Right lobe of liver (tissue), 6 donors: Measurements from ENCODE around the gene TRIM71. TPM values are rescaled to one million over a fixed set of nuclear protein-coding genes. Genes with fewer than 3 reads are reported as not detected.

Experiments
- ATAC-seq, 4 donors: fragments of 200-7000 bp; cut with Tn5 transposase; one replicate each; pipeline ENCODE4 v1.9.1; 2020; ENCODE audit warnings: mild to moderate bottlenecking in 4 of 4, moderate library complexity in 4 of 4
- DNase-seq, 3 donors: peaks; one replicate each; pipeline ENCODE4 v3.0.0-alpha.2; 2020
- H3K27ac ChIP-seq, 3 donors: fragments of 200-600 bp; one replicate each; pipeline ENCODE4 v1.8.0; 2022
- H3K27me3 ChIP-seq, 2 donors: fragments of 200-600 bp; one replicate each; pipeline ENCODE4 v1.8.0; 2022
- H3K36me3 ChIP-seq, 4 donors: fragments of 200-600 bp; sonication (generic) in 1 of 4; one replicate each; pipeline versions ENCODE4 v1.5.1 to v1.8.0; 2017 to 2022; ENCODE audit warnings: control low read depth in 1 of 4
- H3K4me1 ChIP-seq, 4 donors: fragments of 200-600 bp; sonication (generic) in 1 of 4; one replicate each; pipeline versions ENCODE4 v1.5.1 to v1.8.0; 2017 to 2022; ENCODE audit warnings: control low read depth in 1 of 4
- H3K4me3 ChIP-seq, 3 donors: fragments of 200-600 bp; one replicate each; pipeline ENCODE4 v1.8.0; 2022
- H3K9me3 ChIP-seq, 4 donors: fragments of 200-600 bp; sonication (generic) in 1 of 4; one replicate each; pipeline versions ENCODE4 v1.5.1 to v1.8.0; 2017 to 2022; ENCODE audit warnings: control low read depth in 1 of 4
- CTCF ChIP-seq, 4 donors: fragments of 200-600 bp in 3 of 4; fragments of 450-650 bp in 1 of 4; IDR thresholded peaks; one replicate each; pipeline versions ENCODE4 v1.5.1 to v1.8.0; 2016 to 2022; ENCODE audit warnings: antibody characterized with exemption in 4 of 4, mild to moderate bottlenecking in 2 of 4
- POLR2A ChIP-seq: fragments of 450-650 bp; IDR thresholded peaks from one replicate; pipeline ENCODE4 v1.6.1; 2017; ENCODE audit warnings: antibody characterized with exemption, mild to moderate bottlenecking
- WGBS: methylation state at CpG from one replicate; pipeline ENCODE4 v1.1.6; 2018; ENCODE audit warnings: low coverage, low lambda C conversion rate; ENCODE audit not compliant: insufficient coverage; ENCODE audit errors: missing lambda C conversion rate; 5-methylcytosine and 5-hydroxymethylcytosine counted together
- intact Hi-C, 2 donors: fragments of 100-400 bp; cut with DNase I; formaldehyde crosslinking; loops; one replicate each; pipeline versions ENCODE4 v1.11.2 to v1.14.1; 2022
- total RNA-seq, 6 experiments: library from RNA; depleted of rRNA in 2 of 6; stranded (reverse); fragments of >200 nt in 2 of 6; fragmentation: NEBNext Ultra II Directional in 3 of 6; extraction: Animal tissue kit (Norgen Biotek cat#: 25700) in 3 of 6; gene quantifications; one replicate each; pipeline versions ENCODE4 v1.1.0 to v1.2.4, GENCODE V29; 2016 to 2023
- donor health status: DM: no; HTN: yes; CAD: no.
- donor health status: DM: no; HTN: no; CAD: no.
- donor health status: DM: no; HTN: no; CAD: no.
- donor health status: DM: no; HTN: yes; CAD: no.
- donor health status: DM: no; HTN: yes; CAD: no.

TRIM71 gene
- total RNA-seq, 6 experiments from 2014 or later, result not detected

GRCh38 chr3:32890420-32891276 is 72.9 kb downstream of the TRIM71 start:
- ATAC-seq (peak in 1 of 4 donors; percentile 21), DNase-seq (no peak)
- H3K27me3 ChIP-seq, result no peaks in the 10 kb centered on the region
- H3K4me1 ChIP-seq, result no peaks in the 10 kb centered on the region
- H3K36me3 ChIP-seq, result no peaks in the 10 kb centered on the region
- intact Hi-C loops, result no loop called here
- no peak overlapping the region for H3K4me3 ChIP-seq
- H3K27ac ChIP-seq, result no peak overlapping the region
- no peak for TF ChIP-seq POLR2A
- no peak for TF ChIP-seq CTCF (IDR thresholded peaks at IDR 0.05)
- H3K9me3 ChIP-seq, result no peaks in the 10 kb centered on the region
- 98% methylated on average over 9 of the region's 42 CpGs for whole genome bisulfite sequencing

- no peak for TF ChIP-seq POLR2A
- no peak for TF ChIP-seq CTCF (IDR thresholded peaks at IDR 0.05)
- Histone ChIP-seq H3K27ac (no peak overlapping the region), H3K9me3 (no peaks in the 10 kb centered on the region), H3K36me3 (no peaks in the 10 kb centered on the region), H3K4me3 (no peak overlapping the region), H3K27me3 (no peaks in the 10 kb centered on the region), H3K4me1 (no peaks in the 10 kb centered on the region)
- 71% methylated on average over 2 of the region's 19 CpGs for WGBS
- DNase-seq (no peak), ATAC-seq (no peak)
- intact Hi-C loops, result no loop called here
Observed at GRCh38 chr3:32891365-32891764, 73.6 kb downstream of the TRIM71 start.

- Histone ChIP-seq H3K27me3 (no peaks in the 10 kb centered on the region), H3K36me3 (no peaks in the 10 kb centered on the region), H3K4me3 (no peak overlapping the region), H3K9me3 (no peaks in the 10 kb centered on the region), H3K27ac (no peak overlapping the region), H3K4me1 (no peaks in the 10 kb centered on the region)
- intact Hi-C loops, result no loop called here
- DNase-seq, result no peak
- WGBS, result 43% methylated on average over 8 of the region's 8 CpGs
- no peak for ATAC-seq
- TF ChIP-seq POLR2A (no peak), CTCF (IDR thresholded peaks at IDR 0.05) (no peak)
Observed at GRCh38 chr3:32892625-32893598, 75.1 kb downstream of the TRIM71 start.

- TF ChIP-seq CTCF (IDR thresholded peaks at IDR 0.05) (no peak), POLR2A (no peak)
- DNase-seq (no peak), ATAC-seq (no peak)
- no peaks in the 10 kb centered on the region for H3K36me3 ChIP-seq
- H3K9me3 ChIP-seq, result no peaks in the 10 kb centered on the region
- intact Hi-C loops, result no loop called here
- no peak overlapping the region for H3K27ac ChIP-seq
- no peaks in the 10 kb centered on the region for H3K27me3 ChIP-seq
- no peak overlapping the region for H3K4me3 ChIP-seq
- no peaks in the 10 kb centered on the region for H3K4me1 ChIP-seq
- 57% methylated on average over 2 of the region's 2 CpGs for whole genome bisulfite sequencing
Observed at GRCh38 chr3:32894977-32895376, 77.2 kb downstream of the TRIM71 start.
